LNCaP clone FGC (cell line): ENCODE measurements around the gene DOCK3.
"Not testable (repeated sequence)": the region's sequence is repeated elsewhere in the genome, so short reads cannot be mapped to it uniquely, and the experiment has no call there.

Experiments
- DNase-seq: peaks from one replicate; pipeline ENCODE4 v3.0.0-alpha.2; 2011; ENCODE audit warnings: low read depth
- H3K4me3 ChIP-seq: 2 replicates; pipeline ENCODE4 v1.5.1; 2011; ENCODE audit warnings: mild to moderate bottlenecking, low read depth, low read length, control low read depth
- CTCF ChIP-seq: IDR thresholded peaks from 2 replicates; pipeline ENCODE4 v1.5.1; 2012; ENCODE audit warnings: mild to moderate bottlenecking; ENCODE audit not compliant: control insufficient read depth, insufficient read depth; ENCODE audit errors: extremely low read depth

The DOCK3 gene

GRCh38 chr3:50792568-50792967 is 117.8 kb downstream of the DOCK3 start:
- no peak for TF ChIP-seq CTCF
- DNase-seq = no peak
- no peak overlapping the region for H3K4me3 ChIP-seq

- not testable (repeated sequence) for DNase-seq, H3K4me3 ChIP-seq
Measured at GRCh38 chr3:50803805-50804204, 129.1 kb downstream of the DOCK3 start.

GRCh38 chr3:50804376-50804775 is 129.6 kb downstream of the DOCK3 start:
- H3K4me3 ChIP-seq, DNase-seq: not testable (repeated sequence)

GRCh38 chr3:50805321-50805720 is 130.6 kb downstream of the DOCK3 start:
- no peak for TF ChIP-seq CTCF
- no peak for DNase-seq
- H3K4me3 ChIP-seq = no peak overlapping the region

- H3K4me3 ChIP-seq = no peak overlapping the region
- DNase-seq = no peak
- no peak for TF ChIP-seq CTCF
Measured at GRCh38 chr3:50806031-50806430, 131.3 kb downstream of the DOCK3 start.

- H3K4me3 ChIP-seq = no peak overlapping the region
- no peak for TF ChIP-seq CTCF
- no peak for DNase-seq
Measured at GRCh38 chr3:50806806-50807205, 132.1 kb downstream of the DOCK3 start.

GRCh38 chr3:50807266-50807665 is 132.5 kb downstream of the DOCK3 start:
- no peak overlapping the region for H3K4me3 ChIP-seq
- DNase-seq = no peak
- no peak for TF ChIP-seq CTCF

- DNase-seq = no peak
- H3K4me3 ChIP-seq = no peak overlapping the region
- no peak for TF ChIP-seq CTCF
Measured at GRCh38 chr3:50811893-50812292, 137.2 kb downstream of the DOCK3 start.
